ENCODE data around the gene PER2. TPM values are rescaled to one million over a fixed set of nuclear protein-coding genes. Genes with fewer than 3 reads are reported as not detected.
A peak's percentile ranks its signal among the peaks of the same experiment; 100 is the strongest.

The PER2 gene
- total and polyA plus RNA-seq, 2 of the 13 experiments (the other 11 are each of a cell fraction or from before 2014, with no cell fraction given) = 5.1 to 9.4 TPM

- TF ChIP-seq AHDC1 (CRISPR knock-in tag; IDR thresholded peaks at IDR 0.05; ENCODE audit: borderline replicate concordance) (no peak), ZNF678 (CRISPR knock-in tag; IDR thresholded peaks at IDR 0.05) (no peak), KLF9 (CRISPR knock-in tag; IDR thresholded peaks at IDR 0.05; ENCODE audit: low read depth) (no peak), TSC22D2 (CRISPR knock-in tag; IDR thresholded peaks at IDR 0.05; ENCODE audit: borderline replicate concordance) (no peak), ZNF547 (CRISPR knock-in tag; IDR thresholded peaks at IDR 0.05) (no peak), ZSCAN30 (CRISPR knock-in tag; IDR thresholded peaks at IDR 0.05) (no peak), U2AF2 (IDR thresholded peaks at IDR 0.05; ENCODE audit: low read depth, low read length) (no peak), ZNF713 (CRISPR knock-in tag; IDR thresholded peaks at IDR 0.05) (no peak), THRA (CRISPR knock-in tag; IDR thresholded peaks at IDR 0.05; ENCODE audit: borderline replicate concordance) (no peak), PRDM10 (CRISPR knock-in tag; IDR thresholded peaks at IDR 0.05; ENCODE audit: low read depth) (peak; percentile 70; the same call in 1 of the 2 replicates), RARG (CRISPR knock-in tag; IDR thresholded peaks at IDR 0.05; ENCODE audit: low read depth) (no peak), ZNF841 (CRISPR knock-in tag; IDR thresholded peaks at IDR 0.05; ENCODE audit: borderline replicate concordance) (no peak), ZBTB4 (CRISPR knock-in tag; IDR thresholded peaks at IDR 0.05; ENCODE audit: borderline replicate concordance) (no peak), NFE2 (CRISPR knock-in tag; IDR thresholded peaks at IDR 0.05) (no peak), SOX13 (IDR thresholded peaks at IDR 0.05) (peak; percentile 84), SOX13 (CRISPR knock-in tag; conservative IDR thresholded peaks at IDR 0.05 in 1 of 2, IDR thresholded peaks at IDR 0.05 in 1 of 2) (peak in 1 of 2 experiments; percentile 96; a peak in 2 of 4 replicates)
Measured at GRCh38 chr2:238290091-238290509, 1.7 kb upstream of the PER2 start (continued).
